ENCODE results near the gene TENM3.

- TF ChIP-seq CTCF (IDR thresholded peaks at IDR 0.05; ENCODE audit: low read length) (no peak), EZH2 (IDR thresholded peaks at IDR 0.05; ENCODE audit: borderline replicate concordance, low read length) (no peak)
These were observed 462.2 kb downstream of the TENM3 start for GRCh38 chr4:182705389-182705788.
